Nephron (organoid): Measurements from ENCODE around the gene ETV3L.

Source experiments
- H3K27ac Mint-ChIP-seq, 3 experiments: 2 replicates each; pipeline ENCODE4 v1.8.0; 2020; ENCODE audit warnings: mixed read lengths in 3 of 3, mild to moderate bottlenecking in 2 of 3, moderate library complexity in 1 of 3
- H3K27me3 Mint-ChIP-seq: 2 replicates; pipeline ENCODE4 v1.8.0; 2021; ENCODE audit warnings: low read depth, mild to moderate bottlenecking, moderate library complexity, mixed read lengths
- H3K36me3 Mint-ChIP-seq: 2 replicates; pipeline ENCODE4 v1.8.0; 2020; ENCODE audit warnings: low read depth, mixed read lengths
- H3K4me1 Mint-ChIP-seq: 2 replicates; pipeline ENCODE4 v1.8.0; 2020; ENCODE audit warnings: mixed read lengths
- H3K4me3 Mint-ChIP-seq, 3 experiments: 2 replicates each; pipeline ENCODE4 v1.8.0; 2020; ENCODE audit warnings: mild to moderate bottlenecking in 3 of 3, mixed read lengths in 3 of 3, moderate library complexity in 2 of 3
- H3K9me3 Mint-ChIP-seq: 2 replicates; pipeline ENCODE4 v1.8.0; 2020; ENCODE audit warnings: mixed read lengths
- TF ChIP-seq, protein P1 (sequence below), 3 experiments: fragments of 200-600 bp; sonication (generic); IDR thresholded peaks; one replicate each; pipeline ENCODE4 v1.5.0; 2021; ENCODE audit warnings: antibody characterized with exemption in 3 of 3; ENCODE audit not compliant: unreplicated experiment in 3 of 3

The ETV3L gene

DNA sequence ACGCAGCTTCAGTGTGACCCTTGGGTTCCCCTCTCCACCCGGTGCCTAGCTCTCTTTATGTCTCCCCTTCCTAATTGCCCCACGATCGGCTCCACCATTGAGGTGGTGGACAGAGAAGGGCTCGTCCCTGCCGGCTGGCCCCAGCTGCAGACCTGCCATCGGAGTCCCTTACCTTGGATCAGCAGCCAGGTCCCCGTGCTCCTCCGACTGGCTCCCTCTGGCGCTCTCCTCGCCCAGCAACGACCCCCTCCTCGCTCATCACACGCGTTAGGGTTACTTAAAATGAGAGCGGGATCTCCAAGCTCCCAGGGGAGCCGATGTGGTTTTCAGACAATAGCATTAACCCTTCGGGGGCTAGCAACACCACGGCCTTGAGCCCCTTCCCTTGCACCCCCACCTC, 8.1 kb upstream of the ETV3L start:
- Mint-ChIP-seq H3K4me1 (peaks cover 15% of the 10 kb centered on the region), H3K9me3 (no peaks in the 10 kb centered on the region), H3K4me3 (no peak overlapping the region), H3K27ac (no peak overlapping the region), H3K36me3 (no peaks in the 10 kb centered on the region), H3K27me3 (peaks cover 69% of the 10 kb centered on the region)
- TF ChIP-seq, protein P1, sequence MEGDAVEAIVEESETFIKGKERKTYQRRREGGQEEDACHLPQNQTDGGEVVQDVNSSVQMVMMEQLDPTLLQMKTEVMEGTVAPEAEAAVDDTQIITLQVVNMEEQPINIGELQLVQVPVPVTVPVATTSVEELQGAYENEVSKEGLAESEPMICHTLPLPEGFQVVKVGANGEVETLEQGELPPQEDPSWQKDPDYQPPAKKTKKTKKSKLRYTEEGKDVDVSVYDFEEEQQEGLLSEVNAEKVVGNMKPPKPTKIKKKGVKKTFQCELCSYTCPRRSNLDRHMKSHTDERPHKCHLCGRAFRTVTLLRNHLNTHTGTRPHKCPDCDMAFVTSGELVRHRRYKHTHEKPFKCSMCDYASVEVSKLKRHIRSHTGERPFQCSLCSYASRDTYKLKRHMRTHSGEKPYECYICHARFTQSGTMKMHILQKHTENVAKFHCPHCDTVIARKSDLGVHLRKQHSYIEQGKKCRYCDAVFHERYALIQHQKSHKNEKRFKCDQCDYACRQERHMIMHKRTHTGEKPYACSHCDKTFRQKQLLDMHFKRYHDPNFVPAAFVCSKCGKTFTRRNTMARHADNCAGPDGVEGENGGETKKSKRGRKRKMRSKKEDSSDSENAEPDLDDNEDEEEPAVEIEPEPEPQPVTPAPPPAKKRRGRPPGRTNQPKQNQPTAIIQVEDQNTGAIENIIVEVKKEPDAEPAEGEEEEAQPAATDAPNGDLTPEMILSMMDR (IDR thresholded peaks at IDR 0.05; ENCODE audit: unreplicated experiment in 3 of 3): no peak

DNA sequence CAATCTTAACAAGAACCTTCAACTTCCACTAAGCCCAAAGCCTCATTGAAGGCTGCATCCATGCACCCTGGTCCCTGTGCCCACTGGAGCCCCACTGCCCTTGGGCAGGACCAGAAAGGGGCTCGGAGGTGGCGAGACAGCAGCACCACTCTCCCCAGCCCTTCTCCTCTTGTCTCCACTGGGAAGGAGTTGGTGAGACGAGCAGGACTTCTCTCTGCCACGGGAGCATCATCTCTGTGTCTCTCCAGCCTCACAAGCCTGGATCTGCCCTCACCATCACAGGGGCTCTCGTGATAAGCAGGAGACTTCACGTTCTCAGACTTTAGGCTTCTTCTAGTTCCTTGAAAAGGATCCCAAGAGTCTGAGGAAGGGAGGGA, 7.2 kb upstream of the ETV3L start:
- H3K27me3 Mint-ChIP-seq: peaks cover 65% of the 10 kb centered on the region
- no peaks in the 10 kb centered on the region for H3K9me3 Mint-ChIP-seq
- H3K4me1 Mint-ChIP-seq: peaks cover 10% of the 10 kb centered on the region
- no peak overlapping the region for H3K27ac Mint-ChIP-seq
- TF ChIP-seq, protein P1 (IDR thresholded peaks at IDR 0.05; ENCODE audit: unreplicated experiment in 3 of 3): no peak
- H3K4me3 Mint-ChIP-seq: no peak overlapping the region
- H3K36me3 Mint-ChIP-seq: no peaks in the 10 kb centered on the region

DNA sequence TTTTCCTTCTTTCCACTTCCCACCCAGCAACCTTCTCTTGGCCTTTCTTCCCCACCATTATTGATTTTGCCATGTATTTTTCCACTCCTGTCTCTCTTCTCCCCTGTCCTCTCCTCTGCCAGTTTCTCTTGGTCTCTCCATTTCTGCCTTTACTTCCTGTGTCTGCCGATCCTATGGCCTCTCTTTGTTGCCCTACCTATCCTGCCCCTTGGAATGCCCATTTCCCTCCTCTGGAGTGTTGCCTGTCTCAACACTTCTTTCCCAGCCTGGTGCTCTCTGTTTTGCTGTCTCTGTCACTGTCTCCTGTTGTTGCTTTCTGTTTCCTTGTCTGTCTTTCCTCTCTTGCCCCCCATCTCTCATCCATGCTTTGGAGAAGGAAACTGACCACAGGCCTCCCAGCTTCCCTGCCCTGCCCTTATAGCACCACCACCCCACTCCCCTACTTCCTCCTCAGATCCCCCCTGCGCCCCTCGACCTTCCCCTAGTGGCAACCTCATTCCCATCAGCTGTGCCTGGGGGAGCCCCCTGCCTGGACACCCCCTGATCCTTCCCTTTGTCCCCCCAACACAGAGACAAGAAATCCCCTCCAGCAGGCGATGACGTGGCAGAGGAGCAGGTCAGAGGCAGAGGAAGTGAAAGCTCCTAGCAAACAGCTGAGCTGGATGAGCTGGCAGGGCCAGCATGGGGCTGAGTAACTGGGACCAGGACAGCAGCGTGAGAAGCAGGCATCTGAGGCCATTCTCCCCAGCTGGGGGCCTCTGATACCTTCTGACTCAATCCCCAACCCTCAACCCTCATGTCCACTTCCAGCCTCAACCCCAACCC, 6.6 kb upstream of the ETV3L start:
- H3K4me3 Mint-ChIP-seq: no peak overlapping the region
- H3K4me1 Mint-ChIP-seq: peaks cover 10% of the 10 kb centered on the region

DNA sequence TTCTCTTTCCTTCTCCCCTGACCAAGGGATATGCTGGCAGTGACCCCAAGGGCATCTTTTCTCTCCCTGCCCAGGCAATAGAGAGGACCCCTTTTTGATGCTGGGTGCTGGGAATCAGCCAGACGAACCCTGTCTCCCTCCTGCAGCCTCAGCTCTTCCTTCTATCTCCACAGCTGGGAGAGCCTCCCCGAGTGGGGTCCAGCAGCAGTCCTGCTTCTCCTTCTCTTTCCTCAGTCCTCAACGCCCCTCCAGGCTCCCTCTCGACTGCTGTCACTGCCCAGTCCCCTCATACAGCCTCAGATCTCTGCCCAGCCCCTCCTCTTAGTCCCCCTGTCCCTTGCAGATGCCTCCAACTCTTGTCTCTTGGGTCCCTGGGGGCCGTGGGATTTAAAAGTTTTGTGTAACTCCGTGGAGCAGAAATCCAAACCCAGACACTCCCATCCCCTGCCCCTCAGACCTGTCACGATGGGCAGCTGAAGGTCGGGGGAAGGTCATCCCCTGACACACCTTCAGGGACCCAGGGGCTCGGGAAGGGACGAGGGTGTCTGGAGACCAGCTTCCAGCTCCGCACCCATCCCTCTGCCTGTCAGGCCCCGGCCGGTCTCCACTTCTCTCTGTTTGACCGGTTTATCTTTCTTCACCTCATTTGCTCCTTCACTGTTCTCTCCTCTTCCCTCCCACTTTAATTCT, 5.8 kb upstream of the ETV3L start:
- Mint-ChIP-seq H3K9me3 (no peaks in the 10 kb centered on the region), H3K27me3 (peaks cover 56% of the 10 kb centered on the region), H3K4me3 (no peak overlapping the region), H3K4me1 (peaks cover 5% of the 10 kb centered on the region), H3K27ac (no peak overlapping the region), H3K36me3 (no peaks in the 10 kb centered on the region)
- TF ChIP-seq, protein P1 (IDR thresholded peaks at IDR 0.05; ENCODE audit: unreplicated experiment in 3 of 3): no peak

More for the DNA sequence above, 6.6 kb upstream of the ETV3L start:
- no peaks in the 10 kb centered on the region for H3K36me3 Mint-ChIP-seq
- H3K27me3 Mint-ChIP-seq: peaks cover 59% of the 10 kb centered on the region
- no peaks in the 10 kb centered on the region for H3K9me3 Mint-ChIP-seq
- H3K27ac Mint-ChIP-seq: no peak overlapping the region
- TF ChIP-seq, protein P1 (IDR thresholded peaks at IDR 0.05; ENCODE audit: unreplicated experiment in 3 of 3): no peak

DNA sequence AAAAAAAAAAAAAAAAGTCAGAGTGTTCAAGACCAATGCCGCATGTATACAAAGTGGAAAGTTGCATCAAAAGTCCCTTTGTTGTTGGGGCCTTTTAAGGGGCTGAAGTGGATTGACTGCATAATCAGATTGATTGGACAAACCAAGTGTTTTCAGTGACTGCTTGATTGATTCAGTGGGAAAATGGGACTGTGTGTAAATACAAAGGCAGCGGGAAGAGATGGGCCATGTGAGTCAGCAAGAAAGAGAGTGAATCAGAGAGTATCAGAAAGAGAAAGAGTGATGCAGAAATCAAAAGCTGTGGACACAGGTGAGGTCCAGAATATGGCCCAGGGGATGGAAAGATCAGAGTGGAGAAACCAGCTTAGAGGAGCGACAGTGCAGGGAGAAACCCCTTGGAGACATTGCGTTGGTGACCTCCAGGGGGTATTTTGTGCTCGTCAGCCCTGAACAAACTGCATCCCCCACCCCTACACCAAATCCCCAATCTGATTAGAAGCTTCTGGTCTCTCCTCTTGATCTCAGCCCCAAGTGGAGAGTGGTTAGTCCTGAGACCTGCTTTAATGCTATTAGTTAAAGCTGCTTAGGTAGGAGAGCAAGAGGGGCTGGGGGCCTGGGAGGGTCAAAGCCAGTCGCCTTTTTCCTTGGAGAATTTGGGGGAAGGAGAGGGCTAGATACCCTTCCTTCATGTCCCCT, 5.1 kb upstream of the ETV3L start:
- peak overlapping the region in 2 of 3 experiments; percentile 1 to 16 for H3K27ac Mint-ChIP-seq
- H3K4me1 Mint-ChIP-seq: peaks cover 1% of the 10 kb centered on the region
- H3K36me3 Mint-ChIP-seq: no peaks in the 10 kb centered on the region
- TF ChIP-seq, protein P1 (IDR thresholded peaks at IDR 0.05; ENCODE audit: unreplicated experiment in 3 of 3): no peak
- H3K9me3 Mint-ChIP-seq: no peaks in the 10 kb centered on the region
- no peak overlapping the region for H3K4me3 Mint-ChIP-seq
- peaks cover 50% of the 10 kb centered on the region for H3K27me3 Mint-ChIP-seq
